Measurements from ENCODE around the gene SELENOP. TPM values are rescaled to one million over a fixed set of nuclear protein-coding genes. Genes with fewer than 3 reads are reported as not detected.
"Not testable (repeated sequence)": the region's sequence is repeated elsewhere in the genome, so short reads cannot be mapped to it uniquely, and the experiment has no call there.

The SELENOP gene
- total RNA-seq, 1 experiment from 2014 or later, result 0.18 TPM

DNA sequence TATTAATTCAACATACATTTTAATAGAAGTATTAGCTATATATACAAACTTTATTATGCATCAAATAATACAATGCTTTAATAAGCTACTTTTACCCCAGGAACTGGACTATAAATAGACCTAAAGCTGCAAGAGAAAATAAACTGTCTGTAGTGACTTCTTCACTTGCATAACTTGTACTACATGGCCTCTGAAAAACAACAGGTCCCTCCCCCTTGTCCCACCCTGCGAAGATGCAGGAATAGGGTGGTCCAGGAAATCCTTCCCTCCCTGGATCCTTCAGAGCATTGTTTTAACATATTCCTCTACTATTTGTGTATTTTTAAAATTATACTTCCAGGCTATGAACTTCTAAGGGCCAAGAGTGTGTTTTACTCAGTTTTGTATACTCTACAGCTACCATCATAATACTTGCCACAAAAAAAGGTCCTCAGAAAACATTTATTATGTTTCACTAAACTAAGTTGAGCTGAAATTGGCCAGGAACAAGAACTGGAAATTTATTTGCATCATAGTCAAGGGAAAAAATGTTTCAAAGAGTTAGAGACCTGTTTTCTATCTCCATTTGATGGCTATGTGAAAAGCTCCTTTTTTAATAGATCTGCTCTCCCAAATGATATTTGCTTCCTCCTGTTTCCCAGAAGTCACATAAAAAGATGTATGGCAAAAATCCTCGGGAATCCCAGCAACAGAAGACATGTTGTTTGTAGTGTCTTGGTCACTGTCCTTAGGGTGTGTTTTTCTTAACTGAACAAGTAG, 15.2 kb upstream of the SELENOP start:
- DNase-seq (ENCODE audit: low spot score), result no peak

DNA sequence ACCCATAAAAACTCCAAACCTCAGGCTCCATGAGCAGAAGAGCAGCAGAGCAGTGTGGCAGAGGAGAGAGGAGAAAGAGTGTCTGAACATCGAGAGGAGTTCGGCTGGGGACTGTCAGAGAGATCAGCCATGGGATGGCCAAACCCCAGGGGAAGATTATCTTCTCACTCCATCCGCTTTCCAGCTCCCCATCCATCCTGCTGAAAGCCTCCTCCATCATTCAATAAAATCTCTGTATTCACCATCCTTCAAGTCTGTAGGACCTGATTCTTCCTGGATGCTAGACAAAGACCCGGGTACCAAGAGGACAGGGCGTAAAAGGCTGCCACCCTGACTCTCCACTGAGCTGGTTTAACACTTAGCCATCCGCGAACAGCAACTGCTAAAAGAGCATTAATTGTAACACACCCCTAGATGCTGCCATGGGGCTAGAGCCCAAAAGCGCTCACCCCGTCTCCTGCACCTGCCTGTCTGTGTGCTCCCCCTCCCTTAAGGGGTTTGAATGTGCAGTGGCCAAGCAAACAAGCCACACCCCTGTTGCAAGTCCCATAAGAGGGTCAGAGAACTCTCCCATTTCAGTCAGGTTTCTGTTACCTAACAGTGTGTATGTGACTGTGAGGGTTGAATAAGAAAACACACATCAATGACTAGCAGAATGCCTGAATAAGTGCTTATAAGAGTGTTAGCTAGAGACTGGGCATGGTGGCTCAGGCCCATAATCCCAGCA, 13.9 kb upstream of the SELENOP start:
- no peak for DNase-seq (ENCODE audit: low spot score)

DNA sequence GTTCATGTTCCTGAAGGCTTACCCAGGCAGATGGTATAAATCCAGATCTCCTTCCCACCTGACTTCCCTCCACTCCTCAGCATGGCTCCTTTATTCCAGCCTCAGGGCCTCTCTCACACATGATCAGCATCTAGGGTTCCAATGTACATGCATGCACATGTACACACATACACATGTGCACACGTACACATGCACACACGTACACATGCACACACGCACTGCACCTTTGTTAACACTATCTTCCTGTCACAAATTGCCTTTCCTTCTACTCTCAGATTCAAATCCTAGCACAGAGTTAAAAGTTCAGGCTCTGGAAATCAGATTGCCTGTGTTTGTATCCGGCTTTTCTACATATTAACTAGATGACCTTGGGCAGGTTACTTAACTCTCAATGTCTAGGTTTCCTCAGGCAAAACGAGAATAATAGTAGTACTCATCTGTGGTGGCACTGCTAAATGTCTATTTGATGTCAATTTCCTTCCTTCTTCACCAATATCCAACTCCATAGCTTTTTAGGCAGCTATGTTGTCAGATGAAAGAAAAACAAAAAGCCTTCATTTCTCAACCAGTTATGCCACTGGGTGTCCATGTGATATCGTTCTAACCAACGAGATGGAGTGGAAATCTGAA, 12.8 kb upstream of the SELENOP start:
- DNase-seq (ENCODE audit: low spot score), result no peak

DNA sequence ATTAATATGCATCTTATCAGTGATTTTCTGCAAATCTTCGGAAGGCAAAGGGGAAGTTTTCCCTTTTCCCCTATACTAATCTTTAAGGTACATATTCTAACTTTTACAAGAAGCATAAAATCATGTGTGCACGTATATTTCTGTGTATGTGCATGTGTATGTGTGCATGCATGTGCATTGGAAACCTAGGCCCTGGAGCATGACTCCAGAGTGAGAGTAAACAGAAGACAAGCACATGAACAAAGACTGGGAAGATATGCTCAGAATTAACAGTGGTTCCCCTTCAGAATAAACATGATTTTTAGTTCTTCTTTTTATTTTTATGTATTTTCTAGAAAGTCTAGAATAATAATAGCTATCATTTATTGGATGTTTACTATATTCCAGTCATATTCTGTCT, 10.9 kb upstream of the SELENOP start:
- no peak for DNase-seq (ENCODE audit: low spot score)

DNA sequence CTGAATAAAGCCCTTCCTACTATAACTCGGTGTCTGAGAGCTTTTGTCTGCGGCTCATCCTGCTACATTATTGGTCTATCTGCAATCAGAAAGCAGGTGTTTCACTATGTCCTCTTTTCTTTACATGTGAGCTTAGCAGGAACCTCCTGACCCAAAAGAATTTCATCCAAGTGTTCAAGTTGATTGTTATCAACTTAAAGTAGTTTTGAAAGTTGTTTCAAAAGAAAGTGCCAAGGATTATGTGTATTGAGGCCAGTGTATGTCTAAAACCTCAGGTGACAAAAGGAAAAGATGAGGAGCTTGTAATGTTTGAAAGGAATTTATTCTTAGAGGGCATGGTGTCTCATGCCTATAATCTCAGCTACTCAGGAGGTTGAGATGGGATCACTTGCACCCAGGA, 8.1 kb upstream of the SELENOP start:
- no peak for DNase-seq (ENCODE audit: low spot score)

DNA sequence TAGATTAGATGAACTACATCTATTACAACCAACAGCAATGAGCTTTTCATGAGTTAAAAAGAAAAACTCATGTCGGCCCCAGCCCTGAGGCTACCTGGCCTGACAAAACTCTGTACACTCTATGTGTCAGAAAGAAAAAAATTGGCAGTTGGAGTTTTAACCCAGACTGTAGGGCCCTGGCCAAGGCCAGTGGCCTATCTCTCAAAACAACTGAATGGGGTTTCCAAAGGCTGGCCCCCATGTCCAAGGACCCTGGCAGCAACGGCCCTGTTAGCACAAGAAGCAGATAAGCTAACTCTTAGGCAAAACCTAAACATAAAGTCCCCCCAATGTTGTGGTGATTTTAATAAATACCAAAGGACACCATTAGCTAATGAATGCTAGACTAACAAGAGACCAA, 4.9 kb upstream of the SELENOP start:
- DNase-seq (ENCODE audit: low spot score), result not testable (repeated sequence)

DNA sequence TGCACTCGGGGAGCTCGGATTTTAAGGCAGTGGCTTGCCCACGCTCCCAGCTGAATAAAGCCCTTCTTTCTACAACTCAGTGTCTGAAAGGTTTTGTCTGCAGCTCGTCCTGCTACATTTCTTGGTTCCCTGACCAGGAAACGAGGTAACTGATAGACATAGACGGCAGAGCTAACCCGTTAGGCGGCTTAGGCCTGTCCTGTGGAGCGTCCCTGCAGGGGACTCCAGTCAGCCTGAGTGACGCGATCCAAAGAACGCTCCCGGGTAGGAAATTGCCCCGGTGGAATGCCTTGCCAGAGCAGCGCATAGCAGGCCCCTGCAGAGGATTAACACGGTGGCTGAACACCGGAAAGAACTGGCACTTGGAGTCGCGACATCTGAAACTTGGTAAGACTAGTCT, 1.8 kb upstream of the SELENOP start:
- no peak for DNase-seq (ENCODE audit: low spot score)

DNA sequence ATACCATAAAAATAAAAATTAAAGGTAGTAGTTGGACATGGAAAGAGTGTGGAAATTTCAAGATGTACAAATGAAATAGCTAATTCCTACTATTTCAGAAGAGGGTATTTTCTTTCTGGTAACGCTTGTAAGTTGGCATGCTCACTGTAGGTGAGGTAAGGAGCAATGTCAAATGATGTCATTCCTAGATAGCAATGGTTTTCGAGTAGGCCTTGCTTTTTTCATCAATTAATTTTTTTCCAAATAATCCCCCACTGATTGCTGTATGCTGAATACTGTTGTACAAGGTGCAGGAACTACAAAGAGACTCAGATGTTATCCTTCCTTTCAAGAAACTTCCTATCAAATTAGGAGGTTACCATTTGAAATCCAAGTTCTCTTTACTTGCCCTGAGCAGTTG, 928 bp upstream of the SELENOP start:
- no peak for DNase-seq (ENCODE audit: low spot score)

DNA sequence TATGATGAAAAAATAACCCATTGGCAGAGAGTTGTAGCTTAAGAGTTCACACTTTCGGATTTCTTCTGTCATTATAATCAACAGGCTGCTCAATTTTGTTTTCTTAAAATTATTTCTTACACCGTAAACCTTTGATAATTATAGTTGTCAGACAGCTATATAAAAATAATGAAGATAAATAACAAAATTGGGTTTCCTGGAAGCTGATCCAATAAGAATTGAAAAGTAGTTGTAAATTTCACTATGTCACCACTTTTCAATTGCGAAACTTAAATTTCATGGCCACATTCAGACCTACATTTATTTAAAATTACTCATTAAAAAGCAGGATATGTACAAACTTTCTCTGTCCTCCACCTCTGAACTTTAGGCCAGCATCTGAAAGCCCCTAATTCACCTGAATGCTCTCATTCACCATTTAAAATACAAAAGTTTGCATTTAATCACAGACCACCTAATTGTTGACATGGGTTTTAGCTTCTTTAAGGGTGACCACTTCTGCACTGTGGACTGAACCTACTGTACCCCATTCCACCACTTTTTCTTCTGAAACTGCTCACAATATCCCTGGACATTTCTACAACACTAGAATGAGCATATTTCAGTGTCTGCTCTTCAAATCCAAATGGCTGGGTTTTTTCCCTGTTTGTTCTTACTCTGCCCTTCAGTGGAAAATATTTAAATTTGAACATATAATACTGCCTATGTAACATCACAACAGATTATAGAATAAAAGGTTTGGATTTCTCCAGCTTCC, 680 bp downstream of the SELENOP start:
- DNase-seq (ENCODE audit: low spot score), result no peak

DNA sequence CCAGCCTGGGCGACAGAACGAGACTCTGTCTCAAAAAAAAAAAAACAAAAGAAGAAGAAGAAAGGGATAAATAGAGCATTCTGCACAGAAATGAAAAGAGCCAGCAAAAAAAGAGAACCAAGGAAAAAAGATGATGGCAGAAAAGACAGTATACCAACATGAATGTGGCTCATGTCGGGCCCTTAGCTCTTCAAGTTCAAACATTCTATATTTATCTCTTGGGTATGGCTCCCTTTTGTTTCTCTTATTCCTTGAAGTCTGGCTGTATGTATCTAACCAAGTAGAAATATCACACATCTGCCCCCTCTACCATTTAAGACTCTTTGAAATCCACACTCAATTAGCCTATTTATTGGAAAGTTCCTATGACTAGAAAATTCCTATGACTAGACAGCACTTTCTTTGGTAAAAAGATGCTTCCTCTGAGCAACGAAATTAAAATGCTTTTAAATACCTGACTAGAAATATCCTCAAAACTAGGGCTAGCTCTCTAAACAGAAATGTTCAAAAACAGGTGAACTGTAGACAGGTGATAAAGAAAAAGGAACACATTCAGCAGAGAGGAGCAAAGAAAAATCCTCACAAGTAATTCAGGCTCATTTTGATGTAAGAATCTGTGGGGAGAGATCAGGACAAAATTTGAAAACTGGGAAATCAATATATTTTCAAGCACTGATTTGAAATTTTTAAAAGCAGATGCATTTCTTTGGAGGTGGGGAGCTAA, 2.6 kb downstream of the SELENOP start:
- DNase-seq (ENCODE audit: low spot score), result no peak

DNA sequence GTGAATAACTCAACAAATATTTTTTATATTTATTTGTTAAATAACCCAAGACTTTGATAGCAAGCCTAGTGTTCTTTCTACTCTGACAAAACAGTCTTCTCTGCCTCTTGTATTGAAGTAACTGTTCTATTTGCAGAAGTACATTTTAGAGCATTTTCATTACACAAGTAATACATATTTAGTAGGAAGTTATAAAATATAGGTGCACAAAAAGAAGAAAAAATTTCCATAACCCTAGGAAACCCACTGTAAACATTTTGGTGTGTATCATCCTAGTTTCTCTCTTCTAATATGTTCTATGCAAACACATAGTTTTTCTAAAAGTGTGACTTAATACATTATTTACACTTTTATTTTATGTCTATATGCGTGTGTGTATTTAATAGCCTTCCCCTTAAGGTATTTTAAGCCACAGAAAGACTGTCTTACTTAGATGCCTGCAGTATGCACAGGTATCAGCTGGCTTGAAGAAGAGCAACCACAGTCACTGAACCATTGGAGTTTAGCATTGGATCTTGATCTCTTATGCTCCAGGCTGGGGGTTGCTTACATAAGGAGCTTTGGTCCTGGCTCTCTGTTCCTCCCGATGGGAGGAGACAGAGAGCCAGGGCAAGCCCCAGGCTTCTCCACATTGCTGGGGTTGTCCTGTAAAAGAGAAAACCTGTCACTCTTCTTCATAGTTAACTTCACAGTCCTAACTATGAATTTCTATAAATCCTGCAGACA, 3.8 kb downstream of the SELENOP start:
- DNase-seq (ENCODE audit: low spot score), result peak; percentile 6

DNA sequence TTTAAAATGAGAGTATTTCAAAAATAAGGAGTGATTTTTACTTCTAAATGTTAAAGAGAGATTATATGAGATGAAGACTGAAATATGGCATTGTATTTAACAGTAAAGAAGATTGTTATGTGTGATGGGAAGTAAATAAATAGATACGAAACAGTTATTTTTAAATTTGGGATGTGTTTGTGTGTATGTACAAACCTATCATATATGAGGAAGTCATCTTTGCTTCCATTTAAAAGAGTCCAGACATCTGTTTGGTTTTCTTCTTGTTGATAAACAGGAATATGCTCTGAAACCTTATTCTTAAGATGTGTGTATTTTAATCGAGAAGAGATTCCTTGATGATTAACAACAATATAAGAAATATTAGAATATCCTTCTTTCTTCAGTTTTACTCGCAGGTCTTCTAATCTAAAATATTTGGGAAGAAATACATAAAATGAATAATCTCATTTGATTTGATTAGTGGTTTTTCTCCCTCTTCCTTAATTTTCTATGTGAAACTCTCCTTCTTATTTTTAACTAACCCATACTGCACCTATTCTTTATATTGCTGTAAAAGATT, 4.9 kb downstream of the SELENOP start:
- no peak for DNase-seq (ENCODE audit: low spot score)

DNA sequence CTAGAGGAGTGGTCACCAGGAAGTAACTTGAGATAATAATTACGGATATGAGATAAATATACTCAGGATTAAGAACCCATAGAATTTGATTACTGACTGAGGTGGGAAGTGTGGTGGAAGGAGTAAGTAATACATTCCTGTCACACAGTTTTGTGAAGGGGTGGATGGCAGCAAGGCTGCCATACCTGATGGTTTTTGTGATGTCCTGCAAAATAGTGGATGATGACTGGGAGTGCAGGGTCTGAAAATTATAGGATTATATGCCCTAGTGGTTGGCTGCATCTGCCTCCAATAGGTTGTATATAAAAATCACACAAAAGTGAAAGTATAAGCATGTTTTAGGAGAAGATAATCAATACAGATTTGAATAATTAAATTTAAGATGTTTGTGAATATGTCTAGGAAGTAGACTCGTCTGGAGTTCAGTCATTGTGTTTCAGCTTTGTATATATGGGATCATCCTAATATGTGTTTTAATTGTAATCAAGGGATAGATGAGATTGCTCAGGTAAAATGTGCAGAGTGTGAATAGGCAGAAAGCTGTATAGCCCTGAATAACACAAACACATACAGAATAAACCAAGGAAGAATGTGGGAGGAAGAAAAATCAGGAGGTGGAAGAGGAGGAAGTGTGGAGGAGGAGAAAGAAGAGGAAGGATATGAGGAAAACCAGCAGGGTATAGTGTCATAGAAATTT, 5.5 kb downstream of the SELENOP start:
- no peak for DNase-seq (ENCODE audit: low spot score)

DNA sequence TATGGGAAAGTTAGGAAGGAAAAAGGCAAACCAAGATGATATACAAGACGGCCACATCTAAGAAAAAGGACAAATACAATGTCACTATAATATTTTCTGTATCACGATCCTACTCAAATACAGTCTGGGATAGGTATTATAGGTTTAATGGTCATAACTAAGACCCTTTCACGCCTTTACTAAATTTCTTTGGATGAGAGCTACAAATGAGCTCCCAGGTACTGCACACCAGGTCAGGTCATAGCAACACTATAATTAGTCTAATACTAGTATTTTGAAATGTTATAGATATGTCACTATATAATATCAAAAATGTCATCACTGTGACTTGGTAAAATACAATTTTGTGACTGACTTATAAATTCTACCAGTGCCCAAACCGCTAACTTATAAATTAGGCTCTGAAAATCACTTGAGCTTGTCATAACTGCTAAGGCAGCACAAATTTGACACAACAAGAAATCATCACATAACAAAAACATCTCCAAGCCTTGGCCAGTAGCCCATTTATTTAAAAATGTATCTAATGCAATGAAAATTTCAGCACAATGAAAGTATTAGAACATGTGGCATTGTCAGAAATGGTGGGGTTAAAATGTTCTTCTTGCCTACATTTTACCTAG, 6.9 kb downstream of the SELENOP start:
- no peak for DNase-seq (ENCODE audit: low spot score)

DNA sequence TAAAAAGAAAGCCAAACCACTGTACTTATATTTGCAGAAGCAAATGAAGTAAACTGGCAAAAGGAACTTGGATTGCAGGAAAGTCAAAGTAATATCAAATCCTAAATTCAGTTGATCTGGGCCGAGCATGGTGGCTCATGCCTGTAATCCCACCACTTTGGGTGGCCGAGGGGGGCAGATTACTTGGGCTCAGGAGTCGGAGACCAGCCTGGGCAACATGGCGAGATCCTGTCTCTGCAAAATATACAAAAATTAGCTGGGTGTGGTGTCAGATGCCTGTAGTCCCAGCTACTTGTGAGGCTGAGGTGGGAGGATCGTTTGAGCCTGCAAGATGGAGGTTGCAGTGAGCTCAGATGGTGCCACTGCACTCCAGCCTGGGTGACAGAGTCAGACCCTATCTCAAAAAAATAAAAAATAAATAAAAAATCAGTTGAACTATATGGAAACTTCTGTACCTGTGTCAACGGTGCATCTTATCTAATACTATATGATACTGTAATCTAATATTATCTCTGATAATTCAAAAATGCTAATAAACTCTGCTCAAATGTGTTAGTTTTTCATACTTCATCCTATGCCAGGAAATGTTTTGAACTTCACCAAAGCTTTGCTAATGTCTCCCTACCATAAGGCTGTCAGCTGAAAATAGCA, 10.1 kb downstream of the SELENOP start:
- DNase-seq (ENCODE audit: low spot score), result no peak

DNA sequence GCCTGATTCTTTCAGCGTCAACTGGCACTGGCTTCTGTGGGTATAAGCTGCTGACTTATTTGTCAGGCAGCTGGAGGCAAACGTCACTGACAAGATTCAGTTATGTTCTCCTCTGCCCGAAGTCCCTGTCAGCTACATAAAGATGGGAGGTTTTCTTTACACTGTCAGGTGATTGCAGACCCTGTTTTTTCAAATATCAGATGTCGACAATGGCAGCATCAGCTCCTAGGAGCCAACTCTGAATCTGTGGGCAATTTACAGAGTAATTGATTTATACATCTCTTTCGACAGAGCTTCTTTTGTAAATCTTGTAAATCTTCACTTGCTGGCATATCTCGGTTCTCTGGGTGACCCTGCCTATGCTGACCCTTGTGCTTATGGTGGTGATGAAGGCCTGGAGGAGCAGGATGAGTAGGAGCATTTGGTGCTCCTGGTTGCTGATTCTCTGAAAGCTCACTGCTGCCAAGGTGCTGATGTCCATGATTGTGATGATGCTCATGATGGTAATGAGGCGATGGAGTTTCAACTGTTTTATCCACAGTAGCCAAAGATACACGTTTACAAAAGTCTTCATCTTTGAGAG, 10.9 kb downstream of the SELENOP start:
- no peak for DNase-seq (ENCODE audit: low spot score)

DNA sequence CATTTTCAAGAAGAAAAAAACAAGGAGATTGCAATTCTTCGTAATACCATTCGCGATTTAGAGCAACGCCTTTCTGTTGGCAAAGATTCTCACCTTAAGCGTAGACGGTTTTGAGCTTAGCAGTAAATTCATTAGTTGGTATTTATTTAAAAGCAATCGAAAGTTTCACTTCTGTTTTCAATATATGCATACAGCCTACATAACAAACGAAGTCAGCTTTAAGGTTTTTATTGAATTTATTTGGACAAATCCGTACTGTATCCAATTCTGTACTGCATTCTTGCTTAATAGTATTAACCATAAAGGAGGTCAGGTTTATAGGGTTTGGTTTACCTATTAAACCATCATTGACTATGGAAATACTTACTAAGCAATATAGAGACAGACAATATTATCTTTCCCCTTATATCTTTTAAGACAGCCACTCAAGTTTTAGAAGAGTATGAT, 12.0 kb downstream of the SELENOP start:
- DNase-seq (ENCODE audit: low spot score), result no peak

DNA sequence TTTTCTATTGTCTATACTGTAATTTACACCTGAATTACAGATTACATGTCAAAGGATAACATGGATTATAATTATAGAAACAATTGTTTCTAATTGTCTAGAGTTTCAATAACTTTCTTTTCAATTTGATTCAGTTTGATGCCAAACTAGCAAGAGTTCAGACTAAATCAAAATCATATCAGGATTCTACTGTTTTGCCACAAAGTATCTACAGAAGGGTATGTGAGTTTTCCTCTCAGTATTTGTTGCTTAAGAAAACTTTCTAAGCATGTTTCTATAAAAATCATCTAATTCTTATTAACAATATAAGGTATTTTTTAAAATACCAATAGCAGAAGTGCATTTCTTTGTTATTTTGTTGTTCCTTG, 12.5 kb downstream of the SELENOP start:
- no peak for DNase-seq (ENCODE audit: low spot score)

Measured in HT-29 (cell line).